Uterus (tissue), 4 donors: ENCODE data around the gene CREBL2. TPM values are rescaled to one million over a fixed set of nuclear protein-coding genes. Genes with fewer than 3 reads are reported as not detected.
A peak's percentile ranks its signal among the peaks of the same experiment; 100 is the strongest.

ENCODE experiments used
- DNase-seq, 2 donors: peaks; one replicate each; pipeline ENCODE4 v3.0.0-alpha.2; 2019 to 2020
- H3K27ac ChIP-seq, 2 donors: fragments of 200-600 bp; sonication (generic); 1 replicate in 1 of 2; 2 replicates in 1 of 2; pipeline ENCODE4 v1.5.1; 2016 to 2018
- H3K27me3 ChIP-seq, 2 donors: fragments of 200-600 bp; sonication (generic); one replicate each; pipeline ENCODE4 v1.5.1; 2018 to 2019; ENCODE audit warnings: control low read depth in 1 of 2
- H3K36me3 ChIP-seq, 2 donors: fragments of 200-600 bp; sonication (generic); one replicate each; pipeline ENCODE4 v1.5.1; 2019; ENCODE audit warnings: control low read depth in 1 of 2
- H3K4me1 ChIP-seq, 2 donors: fragments of 200-600 bp; sonication (generic); one replicate each; pipeline ENCODE4 v1.5.1; 2018 to 2019; ENCODE audit warnings: control low read depth in 1 of 2
- H3K4me3 ChIP-seq, 2 donors: fragments of 200-600 bp; sonication (generic); 1 replicate in 1 of 2; 2 replicates in 1 of 2; pipeline ENCODE4 v1.5.1; 2018 to 2019; ENCODE audit warnings: mild to moderate bottlenecking in 1 of 2
- H3K9me3 ChIP-seq, 2 donors: fragments of 200-600 bp; sonication (generic); one replicate each; pipeline ENCODE4 v1.5.1; 2019; ENCODE audit warnings: control low read depth in 1 of 2
- CTCF ChIP-seq, 4 experiments: fragments of 200-600 bp in 2 of 4; fragments of 450-650 bp in 2 of 4; sonication (generic) in 2 of 4; IDR thresholded peaks; one replicate each; pipeline ENCODE4 v1.5.1; 2016 to 2019; ENCODE audit warnings: antibody characterized with exemption in 4 of 4, mild to moderate bottlenecking in 2 of 4, moderate library complexity in 1 of 4
- POLR2A ChIP-seq, 2 donors: fragments of 450-650 bp; IDR thresholded peaks; one replicate each; pipeline ENCODE4 v1.6.1; 2016; ENCODE audit warnings: antibody characterized with exemption in 2 of 2, mild to moderate bottlenecking in 1 of 2, moderate library complexity in 1 of 2
- intact Hi-C: fragments of 100-400 bp; cut with DNase I; formaldehyde crosslinking; loops from one replicate; pipeline ENCODE4 v1.15.1; 2023; ENCODE audit warnings: low total_unique reads
- total RNA-seq, 4 donors: library from RNA; depleted of rRNA in 3 of 4; stranded (reverse); fragments of >200 nt in 3 of 4; gene quantifications; one replicate each; pipeline versions ENCODE4 v1.1.0 to v1.2.4, GENCODE V29; 2014 to 2023
- donor health status: DM: yes; HTN: yes; CAD: no.

Gene CREBL2
- total RNA-seq = 10 to 100 TPM; 18.7 to 33.4 (median 28.3) TPM

GRCh38 chr12:12611512-12612306 is at the start of gene CREBL2:
TSS of gene CREBL2 (plus strand) at chr12:12611876. CDS start at chr12:12612173, 297 bp downstream.
- Histone ChIP-seq H3K4me1 (peaks cover 5 to 7% of the 10 kb centered on the region in 2 donors), H3K27ac (peak within 1 kb of the TSS; percentile 95 to 96), H3K36me3 (no peaks in the 10 kb centered on the region), H3K27me3 (no peaks in the 10 kb centered on the region), H3K9me3 (no peaks in the 10 kb centered on the region), H3K4me3 (peak within 1 kb of the TSS; percentile 78 to 90)
- no peak for TF ChIP-seq CTCF (IDR thresholded peaks at IDR 0.05)
- peak; percentile 68 to 75 for TF ChIP-seq POLR2A (IDR thresholded peaks at IDR 0.05)
- intact Hi-C loops = no loop called here
- DNase-seq = peak; percentile 96

GRCh38 chr12:12562016-12562483 is 49.6 kb upstream of the CREBL2 start:
- DNase-seq = peak; percentile 44
- H3K4me1 ChIP-seq = no peaks in the 10 kb centered on the region

GRCh38 chr12:12562585-12563261 is 49.0 kb upstream of the CREBL2 start, which contains the start of gene DUSP16:
TSS of gene DUSP16 (minus strand) at chr12:12562863. CDS start at chr12:12521098, 41,765 bp downstream.
- TF ChIP-seq CTCF (IDR thresholded peaks at IDR 0.05) (peak in 3 of 4 experiments; percentile 24 to 57 (median 36)), POLR2A (IDR thresholded peaks at IDR 0.05) (peak; percentile 91 to 95)
- peak; percentile 93 to 94 for DNase-seq
- Histone ChIP-seq H3K4me1 (no peaks in the 10 kb centered on the region), H3K27ac (peak within 1 kb of the TSS; percentile 100), H3K9me3 (no peaks in the 10 kb centered on the region), H3K4me3 (peak within 1 kb of the TSS; percentile 96 to 98), H3K27me3 (no peaks in the 10 kb centered on the region), H3K36me3 (no peaks in the 10 kb centered on the region)
- intact Hi-C loops = loop anchor here (10.0 kb wide), 1 partner anchor 188 kb away; no protein-coding TSS in a partner anchor

More at GRCh38 chr12:12562016-12562483, 49.6 kb upstream of the CREBL2 start:
- H3K27me3 ChIP-seq = no peaks in the 10 kb centered on the region
- intact Hi-C loops = loop anchor here (10.0 kb wide), 1 partner anchor 187 kb away; no protein-coding TSS in a partner anchor
- peak overlapping the region; percentile 100 for H3K27ac ChIP-seq
- no peaks in the 10 kb centered on the region for H3K9me3 ChIP-seq
- TF ChIP-seq POLR2A (IDR thresholded peaks at IDR 0.05) (peak in 1 of 2 donors; percentile 7), CTCF (IDR thresholded peaks at IDR 0.05) (no peak)
- peak overlapping the region; percentile 96 to 98 for H3K4me3 ChIP-seq
- no peaks in the 10 kb centered on the region for H3K36me3 ChIP-seq

- Histone ChIP-seq H3K4me3 (peak overlapping the region; percentile 96 to 98), H3K27ac (peak overlapping the region; percentile 100), H3K9me3 (no peaks in the 10 kb centered on the region), H3K27me3 (no peaks in the 10 kb centered on the region), H3K36me3 (no peaks in the 10 kb centered on the region), H3K4me1 (no peaks in the 10 kb centered on the region)
- peak in 1 of 2 donors; percentile 49 for DNase-seq
- peak in 1 of 2 donors; percentile 4 for TF ChIP-seq POLR2A (IDR thresholded peaks at IDR 0.05)
- no peak for TF ChIP-seq CTCF (IDR thresholded peaks at IDR 0.05)
- intact Hi-C loops = loop anchor here (10.0 kb wide), 1 partner anchor 189 kb away; no protein-coding TSS in a partner anchor
These were observed 48.3 kb upstream of the CREBL2 start for GRCh38 chr12:12563290-12563928.
